ENCODE measurements around the gene LTBP3. TPM values are rescaled to one million over a fixed set of nuclear protein-coding genes. Genes with fewer than 3 reads are reported as not detected.
A peak's percentile ranks its signal among the peaks of the same experiment; 100 is the strongest.

Gene LTBP3
- total and polyA plus RNA-seq, 7 donors = 12.7 to 82.3 (median 27.9) TPM

GRCh38 chr11:65493367-65494176 lies 64.6 kb downstream of the LTBP3 start:
- Histone ChIP-seq H3K9me3 (no peaks in the 10 kb centered on the region), H3K27ac (peak overlapping the region; percentile 99), H3K27me3 (ENCODE audit: insufficient read depth in 3 of 3, low read length in 2 of 3) (no peaks in the 10 kb centered on the region), H3K36me3 (ENCODE audit: insufficient read depth in 1 of 2, low read depth in 1 of 2) (no peaks in the 10 kb centered on the region), H3K4me1 (peaks cover 80% of the 10 kb centered on the region), H3K4me3 (peak overlapping the region; percentile 42)
- intact Hi-C loops (cut with DNase I) = loop anchor here in 1 of 2 donors (1.0 kb wide), 1 partner anchor 17 kb away; no protein-coding TSS in a partner anchor
- TF ChIP-seq CTCF (IDR thresholded peaks at IDR 0.05) = no peak
- ATAC-seq (peak; percentile 46 to 60 (median 59)), DNase-seq (peak; percentile 84 to 92)
- WGBS, 3 donors = 25 to 32% (median 26%) methylated on average over 12 of the region's 12 CpGs

- H3K4me1 ChIP-seq = peaks cover 87% of the 10 kb centered on the region
These were observed 65.4 kb downstream of the LTBP3 start for GRCh38 chr11:65492637-65493366.

GRCh38 chr11:65492387-65492636 lies 65.8 kb downstream of the LTBP3 start:
- intact Hi-C loops (cut with DNase I) = no loop called here
- no peak for TF ChIP-seq CTCF (IDR thresholded peaks at IDR 0.05)

More at GRCh38 chr11:65492637-65493366, 65.4 kb downstream of the LTBP3 start:
- no peak for TF ChIP-seq CTCF (IDR thresholded peaks at IDR 0.05)
- Histone ChIP-seq H3K36me3 (ENCODE audit: insufficient read depth in 1 of 2, low read depth in 1 of 2) (no peaks in the 10 kb centered on the region), H3K4me3 (peak overlapping the region; percentile 42), H3K27ac (peak overlapping the region; percentile 99), H3K9me3 (no peaks in the 10 kb centered on the region), H3K27me3 (ENCODE audit: insufficient read depth in 3 of 3, low read length in 2 of 3) (no peaks in the 10 kb centered on the region)
- WGBS, 3 donors = 22 to 25% (median 23%) methylated on average over 6 of the region's 6 CpGs
- intact Hi-C loops (cut with DNase I) = no loop called here
- peak; percentile 29 to 55 (median 40) for ATAC-seq
- DNase-seq = peak; percentile 90 to 93

GRCh38 chr11:65491614-65492386 lies 66.4 kb downstream of the LTBP3 start:
- peak; percentile 86 to 92 for DNase-seq
- Histone ChIP-seq H3K27ac (peak overlapping the region; percentile 99), H3K4me1 (peaks cover 93% of the 10 kb centered on the region), H3K9me3 (no peaks in the 10 kb centered on the region), H3K36me3 (ENCODE audit: insufficient read depth in 1 of 2, low read depth in 1 of 2) (no peaks in the 10 kb centered on the region), H3K4me3 (peak overlapping the region; percentile 42), H3K27me3 (ENCODE audit: insufficient read depth in 3 of 3, low read length in 2 of 3) (no peaks in the 10 kb centered on the region)
- intact Hi-C loops (cut with DNase I) = no loop called here
- TF ChIP-seq CTCF (IDR thresholded peaks at IDR 0.05) = no peak
- WGBS, 3 donors = 19 to 28% (median 23%) methylated on average over 17 of the region's 17 CpGs
- peak; percentile 56 to 66 (median 62) for ATAC-seq

More at GRCh38 chr11:65492387-65492636, 65.8 kb downstream of the LTBP3 start:
- no peaks in the 10 kb centered on the region for H3K9me3 ChIP-seq
- H3K4me1 ChIP-seq = peaks cover 90% of the 10 kb centered on the region
- 31 to 50% (median 42%) methylated on average over 4 of the region's 4 CpGs for WGBS, 3 donors
- ATAC-seq = no peak
- H3K27me3 ChIP-seq (ENCODE audit: insufficient read depth in 3 of 3, low read length in 2 of 3) = no peaks in the 10 kb centered on the region
- peak overlapping the region; percentile 99 for H3K27ac ChIP-seq
- H3K36me3 ChIP-seq (ENCODE audit: insufficient read depth in 1 of 2, low read depth in 1 of 2) = no peaks in the 10 kb centered on the region
- H3K4me3 ChIP-seq = peak overlapping the region; percentile 42
- DNase-seq = no peak
